DOHH2 (cell line): Measurements from ENCODE around the gene WNT7A.

Experiments
- H3F3A ChIP-seq: fragments of 200-600 bp; sonication (generic), shearing (Covaris generic); 2 replicates; pipeline ENCODE4 v1.6.0; 2016; ENCODE audit warnings: antibody characterized with exemption, mild to moderate bottlenecking; ENCODE audit not compliant: control insufficient read depth, insufficient read depth
- H3K27ac ChIP-seq: fragments of 200-600 bp; sonication (generic); 2 replicates; pipeline ENCODE4 v1.5.1; 2014; ENCODE audit warnings: low read depth, mild to moderate bottlenecking, low read length, moderate library complexity
- H3K27me3 ChIP-seq: fragments of 200-600 bp; sonication (generic); 2 replicates; pipeline ENCODE4 v1.6.1; 2014; ENCODE audit warnings: mild to moderate bottlenecking, low read length, mixed read lengths; ENCODE audit not compliant: control insufficient read depth
- H3K36me3 ChIP-seq: fragments of 200-600 bp; sonication (generic); 2 replicates; pipeline ENCODE4 v1.6.1; 2014; ENCODE audit warnings: mild to moderate bottlenecking, low read length, moderate library complexity, mixed read lengths; ENCODE audit not compliant: control insufficient read depth
- H3K4me1 ChIP-seq: fragments of 200-600 bp; sonication (generic); 2 replicates; pipeline ENCODE4 v1.6.1; 2014; ENCODE audit warnings: mild to moderate bottlenecking, low read length, mixed read lengths; ENCODE audit not compliant: control insufficient read depth
- H3K4me2 ChIP-seq: fragments of 200-600 bp; sonication (generic); 2 replicates; pipeline ENCODE4 v1.6.0; 2014; ENCODE audit warnings: mild to moderate bottlenecking, low read length, moderate library complexity
- H3K4me3 ChIP-seq: fragments of 200-600 bp; sonication (generic); 2 replicates; pipeline ENCODE4 v1.5.1; 2014; ENCODE audit warnings: mild to moderate bottlenecking, low read length, mixed read lengths
- H3K79me2 ChIP-seq: fragments of 200-600 bp; sonication (generic); 2 replicates; pipeline ENCODE4 v1.6.1; 2014; ENCODE audit warnings: mild to moderate bottlenecking, low read length, mixed read lengths; ENCODE audit not compliant: control insufficient read depth
- H3K9me2 ChIP-seq: fragments of 200-600 bp; sonication (generic); replicated peaks from 2 replicates; pipeline ENCODE4 v1.6.1; 2014; ENCODE audit warnings: mild to moderate bottlenecking, low read length, mixed read lengths; ENCODE audit not compliant: control insufficient read depth
- H3K9me3 ChIP-seq: fragments of 200-600 bp; sonication (generic); 2 replicates; pipeline ENCODE4 v1.6.1; 2014; ENCODE audit warnings: antibody characterized with exemption, low read length, mixed read lengths; ENCODE audit not compliant: control insufficient read depth, insufficient read depth
- H4K20me1 ChIP-seq: fragments of 200-600 bp; sonication (generic); 2 replicates; pipeline ENCODE4 v1.6.0; 2014; ENCODE audit warnings: low read depth, mild to moderate bottlenecking, antibody characterized with exemption, low read length, moderate library complexity; ENCODE audit not compliant: control insufficient read depth, insufficient read depth
- CTCF ChIP-seq: fragments of 200-600 bp; sonication (generic); IDR thresholded peaks from one replicate; pipeline ENCODE4 v1.5.1; 2014; ENCODE audit warnings: antibody characterized with exemption, mild to moderate bottlenecking, low read depth, low read length; ENCODE audit not compliant: poor library complexity, severe bottlenecking
- EZH2phosphoT487 ChIP-seq: fragments of 200-600 bp; sonication (generic); IDR thresholded peaks from 2 replicates; pipeline ENCODE4 v1.6.1; 2017; ENCODE audit warnings: borderline replicate concordance, mild to moderate bottlenecking, antibody characterized with exemption, low read length, moderate library complexity, mixed read lengths

WNT7A gene

GRCh38 chr3:13881536-13882410, 1.9 kb upstream of the WNT7A start:
- Histone ChIP-seq H3K27ac (no peak overlapping the region), H3K36me3 (no peaks in the 10 kb centered on the region), H3K4me2 (no peak overlapping the region), H3K4me3 (no peak overlapping the region), H3F3A (no peaks in the 10 kb centered on the region), H3K4me1 (no peaks in the 10 kb centered on the region), H3K79me2 (no peaks in the 10 kb centered on the region), H4K20me1 (peaks cover 5% of the 10 kb centered on the region; the same call in 1 of the 2 replicates), H3K9me2 (no peaks in the 10 kb centered on the region), H3K9me3 (no peaks in the 10 kb centered on the region), H3K27me3 (0 out of 2 replicates have a peak, but pooled peaks cover 6% of the 10 kb centered on the region)
- TF ChIP-seq CTCF (no peak), EZH2phosphoT487 (no peak)

- H3K4me3 ChIP-seq, result no peak overlapping the region
Observed at GRCh38 chr3:13880811-13881156, 913 bp upstream of the WNT7A start.

GRCh38 chr3:13879102-13879945, 547 bp downstream of the WNT7A start:
- no peak for TF ChIP-seq EZH2phosphoT487
- no peak for TF ChIP-seq CTCF
- Histone ChIP-seq H3K79me2 (no peaks in the 10 kb centered on the region), H3K4me3 (no peak overlapping the region), H4K20me1 (no peaks in the 10 kb centered on the region), H3K9me3 (no peaks in the 10 kb centered on the region), H3K4me2 (no peak overlapping the region), H3K9me2 (no peaks in the 10 kb centered on the region), H3K27me3 (0 out of 2 replicates have a peak, but pooled peaks cover 4% of the 10 kb centered on the region), H3K36me3 (no peaks in the 10 kb centered on the region), H3F3A (no peaks in the 10 kb centered on the region), H3K4me1 (no peaks in the 10 kb centered on the region), H3K27ac (no peak overlapping the region)

More at GRCh38 chr3:13880811-13881156, 913 bp upstream of the WNT7A start:
- Histone ChIP-seq H3K27me3 (0 out of 2 replicates have a peak, but pooled peaks cover 6% of the 10 kb centered on the region), H3K79me2 (no peaks in the 10 kb centered on the region), H4K20me1 (peaks cover 5% of the 10 kb centered on the region; the same call in 1 of the 2 replicates), H3K9me2 (no peaks in the 10 kb centered on the region), H3K4me2 (no peak overlapping the region), H3K4me1 (no peaks in the 10 kb centered on the region), H3K36me3 (no peaks in the 10 kb centered on the region), H3K27ac (no peak overlapping the region), H3K9me3 (no peaks in the 10 kb centered on the region), H3F3A (no peaks in the 10 kb centered on the region)
- no peak for TF ChIP-seq CTCF
- no peak for TF ChIP-seq EZH2phosphoT487
